Stimulated activated CD8-positive, alpha-beta memory T cell treated with anti-CD3 and anti-CD28 coated beads, Interleukin-12 subunit alpha, Interleukin-12 subunit beta, amount 100 ng/mL, for 1 hour (primary cell): ENCODE data around the gene WARS2.

ENCODE experiments used
- DNase-seq: peaks from one replicate; pipeline ENCODE4 v3.0.0-alpha.2; 2020; ENCODE audit warnings: low read depth

WARS2 gene

DNA sequence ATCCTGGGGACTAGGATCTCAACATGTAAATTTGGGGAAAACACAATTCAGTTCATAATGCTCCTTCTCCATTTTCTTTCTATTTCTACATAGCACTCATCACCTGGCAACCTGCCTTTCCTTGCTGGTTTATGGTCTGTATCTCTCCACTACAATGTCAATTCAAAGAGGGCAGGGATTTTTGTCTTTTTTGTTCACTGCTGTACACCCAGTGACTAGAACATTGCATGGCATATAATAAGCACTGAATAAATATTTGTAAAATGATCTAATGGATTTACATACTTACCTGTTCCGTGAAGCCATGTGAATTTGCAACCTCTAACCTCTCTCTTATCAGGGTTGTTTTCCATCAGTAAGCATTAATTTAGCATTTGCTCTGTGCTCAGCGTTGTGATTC, 124.9 kb downstream of the WARS2 start:
- no peak for DNase-seq

DNA sequence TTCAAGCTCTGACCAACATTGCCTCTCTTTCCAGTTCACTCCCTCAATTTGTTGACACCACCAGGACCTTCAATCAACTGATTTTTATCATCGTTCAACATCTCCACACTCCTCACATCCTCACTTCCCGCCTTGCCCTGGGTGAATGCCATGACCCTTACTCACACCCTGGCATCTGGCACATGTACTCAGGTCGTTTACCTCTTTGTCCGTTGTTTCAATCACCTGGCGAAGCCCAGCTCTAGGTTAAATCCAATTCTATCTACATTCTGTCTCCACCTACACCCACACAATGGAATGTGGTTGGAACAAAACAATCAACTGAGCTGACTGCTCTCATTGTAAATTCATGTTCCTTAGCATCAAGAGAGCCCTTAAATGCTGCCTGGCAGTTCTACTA, 128.1 kb downstream of the WARS2 start:
- no peak for DNase-seq

DNA sequence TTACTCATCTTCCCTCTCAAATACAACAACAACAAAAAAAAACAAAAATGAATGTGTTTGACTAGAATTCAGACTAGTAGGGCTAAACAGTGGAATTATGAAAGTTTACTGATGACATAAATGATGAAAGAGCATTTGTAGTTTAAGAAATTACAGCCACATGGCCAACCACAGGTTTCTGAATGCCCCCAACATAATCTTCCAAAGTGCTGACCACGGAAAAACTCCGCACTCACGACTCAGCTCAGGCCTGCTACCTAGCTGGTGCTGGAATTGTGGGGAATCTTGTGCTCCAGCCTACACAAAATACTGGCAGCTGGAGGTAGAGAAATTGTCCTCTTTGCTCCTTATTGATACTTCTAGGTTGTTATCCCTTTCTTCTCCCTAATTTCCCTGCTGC, 128.7 kb downstream of the WARS2 start:
- no peak for DNase-seq

DNA sequence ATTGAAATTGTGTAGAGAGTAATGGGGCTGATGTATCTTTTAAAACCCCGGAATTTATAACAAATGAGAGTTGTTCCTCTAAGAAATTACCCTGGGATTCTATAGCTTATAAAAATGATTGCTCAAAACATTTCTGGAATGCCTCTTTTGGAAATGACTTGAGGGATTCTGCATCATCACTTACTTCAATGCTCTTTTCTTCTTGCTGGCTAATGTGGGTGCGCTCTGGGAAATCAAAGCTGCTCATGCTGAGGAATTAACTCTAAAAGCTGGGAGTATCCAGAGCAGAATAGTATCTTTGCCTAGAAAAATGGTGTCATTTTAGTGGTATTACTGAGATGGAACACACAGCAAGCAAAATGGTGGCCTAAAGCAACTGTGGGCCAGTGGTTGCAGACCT, 129.3 kb downstream of the WARS2 start:
- no peak for DNase-seq

DNA sequence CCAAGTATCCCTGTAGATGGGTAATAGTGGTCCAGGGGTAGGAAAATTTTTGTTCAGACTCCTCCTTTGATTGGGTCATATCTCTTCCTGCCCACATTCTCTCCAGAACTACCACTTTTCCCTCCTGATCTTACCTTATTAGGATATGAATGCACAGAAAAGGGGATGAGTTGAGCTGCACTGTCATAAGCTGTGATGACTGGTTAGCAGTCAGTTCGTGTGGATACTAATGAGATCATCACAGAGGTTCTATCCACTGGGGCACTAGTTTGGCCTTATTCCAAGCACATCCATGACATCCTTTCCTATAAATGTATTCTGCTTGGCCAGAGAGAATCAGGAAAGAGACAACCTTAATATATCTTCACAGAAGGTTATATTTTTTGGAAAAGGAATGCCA, 130.3 kb downstream of the WARS2 start:
- no peak for DNase-seq

DNA sequence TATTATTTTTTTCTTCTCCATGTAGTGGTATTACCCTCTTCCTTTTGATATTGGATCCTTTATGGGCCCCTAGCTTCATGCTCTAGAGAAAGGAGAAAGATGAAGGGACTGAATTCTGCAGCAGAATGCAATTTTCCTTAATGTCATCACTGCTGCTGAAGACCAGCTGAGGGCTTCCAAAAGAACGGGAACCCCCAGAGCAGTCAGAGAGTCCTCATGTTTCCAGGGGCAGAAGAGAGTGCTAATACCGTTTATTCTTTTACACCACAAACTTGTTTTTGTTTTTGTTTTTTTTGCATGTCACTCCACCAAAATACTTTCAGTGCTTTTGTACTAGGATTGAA, 131.2 kb downstream of the WARS2 start:
- DNase-seq, result no peak

DNA sequence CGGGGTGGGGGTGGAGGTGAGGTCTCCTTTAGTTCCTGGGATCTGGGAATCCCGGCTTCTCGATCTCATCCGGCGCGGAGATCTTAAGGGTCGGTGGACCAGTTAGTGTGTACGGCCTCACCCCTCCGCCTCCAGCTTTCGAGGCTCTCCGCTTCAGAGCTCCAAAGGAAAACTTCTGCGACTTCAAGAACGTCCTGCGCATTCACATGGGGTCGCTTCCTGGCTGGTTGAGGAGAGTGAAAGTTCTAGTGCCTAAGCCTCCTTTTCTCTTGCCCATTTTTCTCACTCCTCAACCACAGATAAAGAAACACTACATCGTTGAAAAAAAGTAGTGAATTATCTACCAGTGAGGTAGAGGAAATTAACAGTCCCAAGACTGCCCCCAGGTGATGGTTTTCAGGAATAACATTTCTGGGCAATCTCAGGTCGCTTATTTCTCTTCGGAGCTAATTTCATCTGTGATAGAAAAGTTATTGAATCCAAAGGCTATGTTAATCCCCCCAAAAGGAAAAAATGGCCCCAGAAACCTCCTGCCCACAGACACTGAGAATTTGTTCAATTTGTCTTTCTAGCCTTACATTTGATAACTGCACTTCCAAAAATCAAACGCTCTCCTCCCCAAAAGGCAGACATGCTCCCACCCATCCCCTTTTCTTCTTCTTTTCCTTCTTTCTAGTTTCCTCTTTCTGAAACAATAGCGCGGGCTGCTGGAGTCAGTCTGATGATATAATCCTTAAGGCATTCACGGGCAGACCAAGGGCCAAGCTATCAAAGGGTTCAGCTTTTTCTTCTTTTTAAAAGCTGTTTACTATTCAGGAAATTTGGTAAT, 131.8 kb downstream of the WARS2 start:
- DNase-seq, result no peak

DNA sequence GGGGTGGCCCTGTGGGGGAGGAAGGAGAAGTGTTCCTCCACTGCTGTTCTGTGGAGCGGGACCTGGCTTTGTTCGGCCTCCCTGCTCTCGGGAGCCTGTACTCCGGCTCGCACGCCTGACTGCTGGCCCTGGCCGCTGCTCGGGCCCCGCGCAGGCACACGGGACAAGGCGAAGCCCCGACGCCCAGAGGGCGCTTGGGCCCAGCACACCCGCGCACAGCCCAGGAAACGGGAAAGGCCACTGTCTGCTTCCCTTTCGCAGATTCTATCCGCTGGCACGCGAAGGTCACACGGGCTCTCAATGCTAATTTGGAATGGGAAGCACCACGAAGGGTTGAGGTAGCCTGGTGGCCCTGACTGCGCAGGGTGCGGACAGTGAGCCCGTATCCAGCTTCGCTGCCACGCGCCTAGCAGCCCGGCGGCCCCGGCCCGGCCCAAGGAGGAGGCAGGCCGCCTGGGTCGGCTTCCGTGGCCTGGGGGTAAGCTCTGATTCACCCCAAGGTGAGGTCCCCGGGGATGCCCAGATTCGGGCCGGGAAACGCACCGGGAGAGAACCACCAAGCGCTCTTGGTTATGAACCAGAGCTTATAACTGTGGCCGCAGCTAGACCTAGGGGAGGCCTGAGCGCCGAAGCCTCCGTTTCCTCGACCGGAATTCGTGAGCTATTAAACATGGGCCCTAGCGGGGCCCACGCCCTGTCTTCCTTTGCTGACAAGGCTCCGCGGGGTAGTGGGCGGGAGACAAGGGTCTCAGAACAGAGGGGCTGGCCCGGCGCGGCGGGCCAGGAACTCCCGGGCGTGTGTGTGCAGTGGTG, 132.6 kb downstream of the WARS2 start:
- DNase-seq, result no peak

DNA sequence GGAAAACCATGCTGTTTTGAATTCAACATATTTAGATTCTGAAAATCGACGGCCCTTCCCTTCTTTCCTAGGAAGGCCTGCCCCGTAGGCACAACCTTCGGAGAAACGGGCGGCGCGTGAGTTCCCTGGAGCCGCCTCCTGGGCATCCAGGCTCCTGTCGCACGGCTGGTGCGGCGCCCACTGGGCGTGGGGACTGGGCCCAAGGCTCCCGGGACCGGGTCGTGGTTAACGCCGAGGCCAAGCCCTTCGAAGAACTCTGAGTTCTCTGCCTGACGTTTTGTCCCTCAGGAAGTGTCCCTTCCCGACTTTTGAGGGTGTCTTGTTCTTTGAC, 133.1 kb downstream of the WARS2 start:
- no peak for DNase-seq

DNA sequence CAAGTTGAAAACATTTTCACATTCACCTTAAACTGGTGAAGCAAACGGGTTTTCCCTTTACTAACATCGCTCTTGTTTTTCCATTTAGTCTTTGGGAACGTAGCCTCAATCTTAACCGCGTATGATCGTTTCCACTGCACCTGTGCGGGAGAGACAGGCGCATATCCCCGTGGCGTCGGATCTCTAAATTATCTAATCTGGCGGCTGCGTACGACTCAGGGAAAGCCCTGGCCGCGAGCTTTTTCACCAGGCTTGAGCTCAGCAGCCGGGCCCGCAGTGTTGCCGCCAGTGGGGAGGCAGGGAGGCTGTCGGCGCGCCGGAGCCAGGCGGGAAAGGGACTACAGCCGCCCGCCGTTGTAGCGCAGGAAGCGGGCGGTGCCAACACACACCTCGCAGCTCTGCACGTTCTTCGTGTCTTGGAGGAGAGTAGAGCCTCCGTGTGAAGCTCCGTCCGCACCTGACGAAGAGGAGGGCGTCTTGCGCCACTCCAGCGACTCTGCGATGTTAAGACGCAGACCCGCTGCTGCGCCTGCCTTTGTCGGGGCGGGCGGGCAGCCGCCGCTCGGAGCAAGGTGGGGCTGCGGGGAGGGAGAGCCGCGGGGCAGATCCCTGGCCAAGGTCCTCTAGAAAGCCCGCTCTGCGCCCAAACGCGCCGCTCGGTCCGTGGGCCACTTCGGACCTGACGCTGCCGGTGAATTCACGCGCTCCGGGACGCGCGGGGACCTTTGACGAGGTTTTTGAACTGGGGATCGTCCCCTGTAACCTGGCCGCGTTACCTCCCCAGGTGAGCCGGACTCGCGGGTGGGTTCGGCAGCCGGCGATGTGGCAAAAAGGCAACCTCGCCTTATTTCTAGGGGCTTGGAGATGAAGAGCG, 133.8 kb downstream of the WARS2 start:
- DNase-seq, result no peak

DNA sequence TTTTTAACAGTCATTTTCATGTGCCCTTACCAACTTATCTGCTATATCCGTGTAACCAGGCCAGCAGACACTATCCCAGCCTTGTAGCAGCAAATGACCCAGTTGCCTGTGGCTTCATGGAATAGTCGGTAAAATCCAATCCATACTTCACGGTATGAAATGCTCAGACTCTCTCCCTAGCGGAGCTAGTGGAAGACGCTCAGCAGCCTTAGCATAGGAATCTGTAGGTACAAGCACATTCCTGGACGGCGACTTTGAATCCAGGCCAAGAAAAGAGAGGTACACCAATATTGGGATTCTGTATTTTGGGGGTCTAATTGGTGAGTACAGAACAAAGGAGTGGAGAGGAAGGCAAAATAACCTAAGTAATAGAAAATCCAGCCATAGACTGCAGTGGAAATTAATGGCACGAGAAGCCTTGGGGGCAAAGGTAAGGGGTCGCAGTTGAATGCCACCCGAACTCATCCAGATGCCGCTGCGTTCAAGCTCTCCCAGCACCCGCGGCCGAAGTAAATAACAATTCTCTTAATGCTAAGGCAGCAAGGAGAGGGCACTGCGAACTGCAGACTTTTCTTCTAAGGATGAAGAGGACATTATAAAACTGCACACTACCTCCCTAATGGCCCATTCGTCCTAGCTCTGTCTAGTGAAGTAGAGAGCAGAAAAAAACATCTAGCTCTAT, 134.6 kb downstream of the WARS2 start:
- DNase-seq, result no peak

DNA sequence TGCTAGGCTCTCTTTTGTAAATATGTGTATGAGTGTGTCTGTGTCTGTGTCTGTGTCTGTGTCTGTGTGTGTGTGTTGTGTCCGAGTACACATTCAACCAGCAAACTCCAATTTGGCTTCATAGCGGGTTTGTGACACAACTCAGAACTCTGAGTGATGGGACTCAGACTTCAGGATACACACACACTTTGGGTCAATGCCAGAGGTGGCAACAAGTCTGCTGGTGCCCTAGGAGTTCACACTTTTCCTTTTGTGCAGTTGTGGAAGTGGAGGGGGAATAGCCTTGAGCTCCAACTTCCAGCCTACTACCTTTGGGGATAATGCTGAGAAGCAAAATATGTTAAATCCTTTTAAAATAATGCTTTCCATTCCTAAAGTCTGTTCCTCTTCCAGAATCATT, 135.7 kb downstream of the WARS2 start:
- DNase-seq, result no peak

DNA sequence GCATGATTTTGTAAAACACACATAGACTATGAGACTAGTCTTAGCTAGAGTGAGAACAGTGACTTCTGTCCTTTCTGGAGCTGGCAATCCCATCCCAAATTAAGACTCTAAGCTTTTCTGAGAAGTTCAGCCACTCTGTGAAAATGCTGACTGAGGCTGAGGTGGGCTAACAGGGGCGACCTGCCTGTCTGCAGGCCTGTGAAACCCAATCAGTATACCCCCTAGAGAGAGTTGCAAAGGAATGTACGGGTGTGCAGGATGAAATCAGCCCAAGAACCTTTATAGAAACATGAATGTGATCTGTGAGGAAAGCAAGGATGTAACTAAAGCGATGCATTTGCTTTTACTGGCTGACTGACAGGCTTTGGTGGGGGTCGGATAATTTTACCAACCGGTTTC, 136.3 kb downstream of the WARS2 start:
- DNase-seq, result no peak

DNA sequence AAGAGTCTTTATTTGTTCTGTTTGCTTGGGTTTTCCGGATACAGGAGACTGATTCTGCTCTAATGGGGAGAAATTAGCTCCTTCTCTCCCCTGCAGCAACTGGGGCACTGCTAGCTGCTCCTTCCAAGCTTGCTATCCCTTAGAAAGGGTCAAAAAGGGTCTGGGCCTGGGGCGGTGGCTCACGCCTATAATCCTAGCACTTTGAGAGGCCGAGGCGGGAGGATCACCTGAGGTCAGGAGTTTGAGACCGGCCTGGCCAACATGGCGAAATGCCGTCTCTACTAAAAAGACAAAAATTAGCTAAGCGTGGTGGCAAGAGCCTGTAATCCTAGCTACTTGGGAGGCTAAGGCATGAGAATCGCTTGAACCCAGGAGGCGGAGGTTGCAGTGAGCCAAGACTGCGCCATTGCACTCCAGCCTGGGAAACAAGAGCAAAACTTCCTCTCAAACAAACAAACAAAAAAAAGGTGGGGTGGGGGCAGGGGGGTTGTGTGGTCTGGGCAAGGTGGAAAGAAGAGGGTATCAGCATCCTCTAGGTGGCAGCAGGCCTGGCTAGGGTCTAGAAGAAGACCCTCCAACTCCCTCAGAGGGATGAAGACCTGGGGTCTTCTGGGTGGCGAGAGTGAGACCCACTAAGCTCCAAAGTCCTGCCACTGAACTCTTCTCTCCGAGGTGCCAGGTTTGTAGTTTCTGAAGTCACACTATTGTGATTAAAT, 136.9 kb downstream of the WARS2 start:
- no peak for DNase-seq

DNA sequence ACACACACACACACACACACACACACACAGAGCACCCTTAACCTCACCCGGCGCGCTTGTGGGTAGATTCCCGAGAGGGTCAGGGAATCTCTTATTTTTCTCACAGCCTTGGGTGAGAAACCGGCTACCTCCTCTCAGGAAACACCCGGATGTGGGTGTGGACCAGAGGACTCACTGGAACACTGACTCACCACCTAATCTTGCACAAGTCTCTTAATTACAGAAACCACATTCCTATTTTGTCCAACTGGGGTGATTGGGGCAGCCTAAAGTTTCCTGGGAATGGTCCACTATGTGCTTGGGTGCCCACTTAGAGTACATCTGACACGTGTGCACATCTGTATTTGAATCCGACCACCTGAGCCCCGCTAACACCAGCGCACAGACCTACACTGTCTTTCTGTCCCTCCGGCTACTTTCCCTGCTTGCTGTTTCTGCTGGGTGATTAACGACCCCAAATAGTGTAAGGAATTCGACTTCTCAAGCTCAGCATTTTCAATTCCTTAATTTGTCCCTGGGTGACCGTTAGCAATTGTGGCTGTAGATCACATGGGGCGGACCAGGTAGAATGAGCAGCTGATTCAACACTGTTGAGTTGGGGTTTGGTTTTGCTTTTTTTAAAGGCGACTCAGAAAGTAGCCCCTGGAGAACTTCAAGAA, 138.3 kb downstream of the WARS2 start:
- DNase-seq, result no peak

DNA sequence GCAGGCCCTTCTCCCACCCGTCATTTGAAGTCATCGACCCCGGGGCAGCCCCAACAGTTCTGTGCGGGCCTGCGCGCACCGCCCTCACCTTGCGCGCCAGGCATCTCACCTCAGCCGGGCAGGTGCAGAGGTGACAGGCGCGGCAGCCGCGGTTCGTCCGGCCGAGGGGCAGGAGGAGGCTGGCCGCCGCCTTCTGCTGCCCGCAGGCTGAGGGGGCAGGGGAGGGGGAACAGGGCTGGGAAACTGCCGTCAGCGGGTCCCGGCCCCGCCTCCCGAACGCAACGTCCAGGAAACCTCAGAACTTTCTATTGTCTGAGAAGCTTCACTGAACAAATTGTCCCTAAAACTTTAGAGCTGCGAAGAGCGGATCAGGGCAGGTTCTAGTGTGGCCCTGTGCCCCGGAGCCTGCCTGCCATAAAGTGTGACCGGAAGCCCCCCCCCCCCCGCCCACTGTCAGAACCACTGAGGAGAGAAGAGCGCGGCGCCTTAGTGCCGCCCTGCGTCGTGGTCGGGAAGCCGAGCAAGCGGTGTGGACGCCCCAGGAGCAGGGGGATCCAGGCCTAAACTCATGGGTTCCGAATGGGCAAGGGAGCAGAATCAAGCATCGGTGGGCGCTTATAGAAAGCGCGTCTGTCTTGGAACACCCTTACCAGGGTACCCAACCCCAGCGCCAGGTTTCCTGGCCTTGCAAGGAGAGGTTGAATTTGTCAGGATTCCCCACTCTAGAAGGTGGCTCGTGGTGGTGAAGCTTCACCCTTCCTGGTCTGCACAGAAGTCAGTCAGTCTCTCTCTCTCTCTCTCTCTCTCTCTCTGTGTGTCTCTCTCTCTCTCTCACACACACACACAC, 139.0 kb downstream of the WARS2 start:
- no peak for DNase-seq

DNA sequence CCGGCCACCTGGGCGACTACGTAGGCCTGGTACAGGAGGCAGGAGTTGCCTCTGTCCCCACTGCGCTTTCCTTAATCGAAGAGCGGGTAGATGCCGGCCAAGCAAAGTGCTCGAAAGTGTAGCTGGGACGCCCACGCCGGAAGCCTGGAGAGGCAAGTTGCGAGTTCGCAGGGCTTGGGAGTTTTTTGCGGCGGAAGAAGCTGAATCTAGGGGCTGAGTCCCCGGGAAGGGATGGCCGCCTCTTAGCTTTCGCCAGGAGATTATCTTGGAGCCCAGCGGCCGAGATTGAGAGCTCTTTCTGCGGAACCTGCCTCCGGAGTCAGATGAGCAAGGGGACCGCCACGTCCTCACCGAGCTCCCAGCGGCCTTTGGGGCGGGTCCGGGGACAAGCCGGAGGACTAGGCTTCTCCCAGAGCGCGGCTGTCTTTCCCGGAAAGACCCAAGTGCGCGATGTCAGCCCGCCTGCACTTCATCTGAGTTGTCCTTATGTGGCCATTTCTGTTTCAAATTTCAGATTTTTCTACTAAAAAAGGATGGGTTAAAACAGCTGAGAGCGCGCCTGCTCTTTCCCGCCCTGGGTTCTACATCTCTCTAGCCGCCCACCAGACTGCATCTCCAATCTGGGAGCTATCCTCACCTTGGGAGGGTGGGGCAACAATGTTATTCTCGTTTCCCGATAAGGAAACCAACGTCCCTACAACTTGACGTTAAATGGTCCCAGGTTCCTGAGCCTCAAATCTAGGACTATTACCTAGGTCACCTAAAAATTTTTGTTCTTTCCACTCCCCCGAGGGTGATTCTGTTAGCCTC, 139.9 kb downstream of the WARS2 start:
- DNase-seq, result no peak

DNA sequence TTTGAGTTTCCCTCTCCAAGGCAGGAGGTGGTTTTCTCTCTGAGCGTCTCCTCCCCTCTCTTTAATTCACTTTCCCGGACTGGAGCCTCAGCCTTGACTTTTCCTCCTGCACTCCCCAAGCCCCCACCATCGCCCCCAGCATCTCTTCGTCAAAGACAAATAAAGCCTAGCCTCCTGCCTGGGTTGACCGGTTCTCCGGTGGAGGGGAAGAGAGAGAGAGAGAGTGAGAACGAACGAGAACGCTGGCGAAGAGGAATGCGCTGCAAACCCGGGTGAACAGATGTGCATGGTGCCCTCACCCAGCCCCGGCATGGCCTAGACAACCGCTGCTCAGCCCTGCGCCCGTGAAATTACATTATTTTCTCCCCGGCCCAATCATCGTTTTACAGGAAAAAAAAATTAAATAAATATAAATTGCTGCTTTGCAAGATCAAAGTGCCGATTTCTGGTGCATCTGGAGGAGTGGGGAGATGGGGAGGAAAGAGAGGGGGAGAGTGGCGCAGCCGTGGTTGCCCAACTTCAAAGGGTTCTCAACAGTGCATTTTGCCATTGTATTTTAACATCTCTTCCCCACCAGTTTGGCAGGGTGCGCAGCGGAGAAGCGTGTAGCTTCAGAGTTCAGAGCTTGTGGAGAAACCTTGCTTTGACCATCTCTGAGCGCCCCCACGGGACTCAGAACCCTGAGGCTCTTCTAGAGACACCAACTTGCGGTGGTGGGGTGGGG, 140.9 kb downstream of the WARS2 start:
- no peak for DNase-seq

DNA sequence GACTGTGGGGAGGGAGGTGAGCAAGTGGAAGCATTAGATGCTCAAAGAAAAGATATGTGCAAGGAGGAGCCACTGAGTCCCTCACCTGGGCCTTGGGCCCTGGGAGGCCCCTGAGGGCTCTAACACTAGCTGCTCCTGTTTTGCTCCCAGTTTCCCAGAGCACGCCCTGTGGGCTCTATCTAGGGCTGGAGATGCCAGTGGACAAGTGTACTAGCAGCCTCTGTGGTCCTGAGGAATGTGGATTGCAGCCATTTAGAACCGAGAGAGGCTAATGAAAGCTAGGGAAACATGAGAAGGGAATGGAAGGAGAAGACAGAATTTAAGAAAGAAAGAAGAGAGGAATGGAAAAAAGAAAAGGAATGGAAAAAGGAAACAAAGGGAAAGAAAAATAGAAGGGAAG, 142.3 kb downstream of the WARS2 start:
- no peak for DNase-seq
